IMR-90 (cell line): Measurements from ENCODE around the gene CALCOCO1. TPM values are rescaled to one million over a fixed set of nuclear protein-coding genes. Genes with fewer than 3 reads are reported as not detected.

ENCODE experiments used
- ATAC-seq: fragments of 200-7000 bp; cut with Tn5 transposase; 2 replicates; pipeline ENCODE4 v1.9.1; 2020; ENCODE audit warnings: low read depth, mild to moderate bottlenecking, moderate library complexity
- BruUV-seq: library from RNA; stranded (reverse); fragments of 400-500 nt; replicated peaks from 2 replicates; lab custom pipeline; 2021; lab: Mats Ljungman, UMichigan
- CTCF ChIA-PET: fragments of 300-600 bp; formaldehyde crosslinking; extraction: SDS; loops from one replicate; lab custom pipeline; 2021; ENCODE audit warnings: antibody characterized with exemption; lab: Yijun Ruan, JAX
- POLR2A ChIA-PET: fragments of 300-600 bp; sonication (Branson Sonifier 250); formaldehyde crosslinking; loops from one replicate; lab custom pipeline; 2022; ENCODE audit warnings: antibody characterized with exemption; ENCODE audit not compliant: unreplicated experiment; lab: Charles Lee
- DNase-seq: peaks from one replicate; pipeline ENCODE4 v3.0.0; 2013
- H2AFZ ChIP-seq: replicated peaks from 2 replicates; pipeline ENCODE3; 2013; ENCODE audit warnings: low read length, mild to moderate bottlenecking; ENCODE audit not compliant: poor library complexity
- H2AK5ac ChIP-seq: 2 replicates; pipeline ENCODE4 v1.6.1; 2013; ENCODE audit warnings: low read depth, low read length, inconsistent platforms
- H2AK9ac ChIP-seq: replicated peaks from 2 replicates; pipeline ENCODE3; 2013; ENCODE audit warnings: mild to moderate bottlenecking, low read depth, low read length, moderate library complexity; ENCODE audit not compliant: poor library complexity
- H2BK120ac ChIP-seq: 2 replicates; pipeline ENCODE4 v1.6.1; 2013; ENCODE audit warnings: low read depth, low read length, inconsistent platforms
- H2BK15ac ChIP-seq: 3 replicates; pipeline ENCODE4 v1.6.1; 2013; ENCODE audit warnings: low read depth, low read length, inconsistent platforms
- H2BK20ac ChIP-seq: 2 replicates; pipeline ENCODE4 v1.6.1; 2013; ENCODE audit warnings: low read depth, mild to moderate bottlenecking, inconsistent platforms, low read length, moderate library complexity
- H2BK5ac ChIP-seq: 2 replicates; pipeline ENCODE4 v1.6.1; 2013; ENCODE audit warnings: mild to moderate bottlenecking, low read depth, low read length, inconsistent platforms; ENCODE audit not compliant: poor library complexity, severe bottlenecking
- H3K14ac ChIP-seq: replicated peaks from 2 replicates; pipeline ENCODE4 v1.6.1; 2013; ENCODE audit warnings: low read depth, low read length, inconsistent platforms
- H3K18ac ChIP-seq: 2 replicates; pipeline ENCODE4 v1.6.1; 2013; ENCODE audit warnings: low read depth, low read length, control low read depth
- H3K23ac ChIP-seq: 2 replicates; pipeline ENCODE4 v1.6.1; 2013; ENCODE audit warnings: low read depth, low read length, inconsistent platforms
- H3K27ac ChIP-seq: 2 replicates; pipeline ENCODE4 v1.5.1; 2013; ENCODE audit warnings: mild to moderate bottlenecking, control low read depth, low read length; ENCODE audit not compliant: insufficient read depth
- H3K27me3 ChIP-seq: 2 replicates; pipeline ENCODE4 v1.6.1; 2013; ENCODE audit warnings: low read length; ENCODE audit not compliant: control insufficient read depth, insufficient read depth
- H3K36me3 ChIP-seq: 2 replicates; pipeline ENCODE4 v1.6.1; 2013; ENCODE audit warnings: low read length, mixed read lengths; ENCODE audit not compliant: control insufficient read depth, insufficient read depth
- H3K4ac ChIP-seq: 2 replicates; pipeline ENCODE4 v1.6.1; 2013; ENCODE audit warnings: low read depth, low read length, inconsistent platforms
- H3K4me1 ChIP-seq: 2 replicates; pipeline ENCODE4 v1.6.1; 2013; ENCODE audit warnings: low read length, mixed read lengths; ENCODE audit not compliant: control insufficient read depth, insufficient read depth
- H3K4me2 ChIP-seq: 2 replicates; pipeline ENCODE4 v1.6.1; 2013; ENCODE audit warnings: low read depth, mild to moderate bottlenecking, control low read depth, low read length, moderate library complexity
- H3K4me3 ChIP-seq: 2 replicates; pipeline ENCODE4 v1.5.1; 2013; ENCODE audit warnings: low read depth, mild to moderate bottlenecking, control low read depth, low read length, moderate library complexity; ENCODE audit not compliant: insufficient read depth
- H3K56ac ChIP-seq: 2 replicates; pipeline ENCODE4 v1.6.1; 2013; ENCODE audit warnings: low read length, inconsistent platforms; ENCODE audit not compliant: insufficient read depth; ENCODE audit errors: extremely low read depth
- H3K79me1 ChIP-seq, 2 experiments: 2 replicates each; pipeline ENCODE4 v1.6.1; 2013; ENCODE audit warnings: low read length in 2 of 2, inconsistent platforms in 1 of 2, low read depth in 1 of 2
- H3K9ac ChIP-seq: 2 replicates; pipeline ENCODE4 v1.6.1; 2013; ENCODE audit warnings: low read depth, low read length, control low read depth
- H3K9me1 ChIP-seq: 2 replicates; pipeline ENCODE4 v1.6.1; 2013; ENCODE audit warnings: low read length, inconsistent platforms; ENCODE audit not compliant: insufficient read depth
- H3K9me3 ChIP-seq: 2 replicates; pipeline ENCODE4 v1.6.1; 2013; ENCODE audit warnings: low read length; ENCODE audit not compliant: control insufficient read depth, insufficient read depth
- H4K20me1 ChIP-seq: 2 replicates; pipeline ENCODE4 v1.6.1; 2013; ENCODE audit warnings: low read length, inconsistent platforms; ENCODE audit not compliant: insufficient read depth
- H4K5ac ChIP-seq: 2 replicates; pipeline ENCODE4 v1.6.1; 2013; ENCODE audit warnings: mild to moderate bottlenecking, low read depth, low read length, control low read depth
- H4K8ac ChIP-seq, 2 experiments: 2 replicates each; pipeline ENCODE4 v1.6.1; 2013; ENCODE audit warnings: low read depth in 2 of 2, low read length in 2 of 2, control low read depth in 1 of 2, inconsistent platforms in 1 of 2
- H4K91ac ChIP-seq: 2 replicates; pipeline ENCODE4 v1.6.1; 2013; ENCODE audit warnings: low read depth, low read length, inconsistent platforms; ENCODE audit not compliant: insufficient read depth
- POLR2A ChIP-seq: IDR thresholded peaks from 2 replicates; pipeline ENCODE4 v1.6.1; 2012; ENCODE audit warnings: mild to moderate bottlenecking, low read depth, low read length
- RCOR1 ChIP-seq: IDR thresholded peaks from 2 replicates; pipeline ENCODE4 v1.6.1; 2012; ENCODE audit warnings: mild to moderate bottlenecking, low read length, improper control_type of control experiment; ENCODE audit not compliant: insufficient replicate concordance
- RFX5 ChIP-seq: IDR thresholded peaks from 2 replicates; pipeline ENCODE4 v1.8.0; 2012; ENCODE audit warnings: low read depth, mild to moderate bottlenecking, low read length, moderate library complexity
- WGBS, 2 experiments: methylation state at CpG; one replicate each; pipeline versions ENCODE4 v1.1.5 to v1.1.7; 2013; ENCODE audit warnings: missing lambda C conversion rate in 2 of 2; ENCODE audit not compliant: insufficient read length in 1 of 2; ENCODE audit errors: extremely low coverage in 2 of 2; 5-methylcytosine and 5-hydroxymethylcytosine counted together
- dilution Hi-C: fragments of 300-500 bp; cut with HindIII; formaldehyde crosslinking; loops from one replicate; pipeline ENCODE4 v1.14.3; 2018; ENCODE audit warnings: low sequenced_read_pairs; ENCODE audit not compliant: unreplicated experiment
- in situ Hi-C: fragments of 300-500 bp; cut with MboI; formaldehyde crosslinking; loops from 3 replicates; pipeline ENCODE4 v1.14.3; 2019; ENCODE audit warnings: low sequenced_read_pairs, inconsistent platforms, mixed read lengths
- intact Hi-C: fragments of 100-400 bp; cut with micrococcal nuclease; formaldehyde crosslinking; loops from 2 replicates; pipeline ENCODE4 v1.10.0; 2022
- polyA plus RNA-seq, 3 experiments: library from polyadenylated mRNA; depleted of rRNA; stranded (reverse); fragments of >200 nt; gene quantifications; 2 replicates each; pipeline ENCODE4 v1.2.3, GENCODE V29; 2012; ENCODE audit warnings: low replicate concordance in 1 of 3
- total RNA-seq: library from RNA; depleted of rRNA; stranded (reverse); fragments of >200 nt; gene quantifications from 2 replicates; pipeline ENCODE4 v1.2.3, GENCODE V29; 2012

CALCOCO1 gene
- total and polyA plus RNA-seq, 2 of the 4 experiments (the other 2 are of a cell fraction) = 156 to 169 TPM

GRCh38 chr12:53756300-53757100 lies 29.2 kb upstream of the CALCOCO1 start:
- H4K8ac ChIP-seq = peak overlapping the region; percentile 23 to 63; a peak in 2 of 4 replicates
- H3K4me3 ChIP-seq = no peak overlapping the region
- H3K56ac ChIP-seq = no peak overlapping the region
- no peak overlapping the region for H3K27ac ChIP-seq
- dilution Hi-C loops (no loop called here), in situ Hi-C loops (no loop called here), intact Hi-C loops (loop anchor here (5.0 kb wide), 1 partner anchor 451 kb away; no protein-coding TSS in a partner anchor)
- peak overlapping the region; percentile 3; the same call in 1 of the 3 replicates for H2BK15ac ChIP-seq
- H3K4me1 ChIP-seq = peaks cover 2% of the 10 kb centered on the region
- peak overlapping the region; percentile 59 for H3K4me2 ChIP-seq
- WGBS, 2 experiments = 100% methylated on average over 2 of the region's 5 CpGs; no CpG with 5 or more reads in 1 of the 2 experiments
- peaks cover 2% of the 10 kb centered on the region for H3K9me3 ChIP-seq
- H2AK9ac ChIP-seq = no peak overlapping the region
- peaks cover 73% of the 10 kb centered on the region for H3K27me3 ChIP-seq
- no peaks in the 10 kb centered on the region for H3K36me3 ChIP-seq
- H4K5ac ChIP-seq = peak overlapping the region; percentile 43
- TF ChIP-seq POLR2A (no peak), RFX5 (no peak), RCOR1 (no peak)
- H4K91ac ChIP-seq = peak overlapping the region; percentile 52; the same call in 1 of the 2 replicates
- DNase-seq (no peak), ATAC-seq (no peak)
- H3K4ac ChIP-seq = no peak overlapping the region
- ChIA-PET CTCF (interaction anchor here (1.0 to 2.4 kb wide), 2 partner anchors 10 to 13 kb away, joined by 3 to 14 read pairs; no protein-coding TSS in a partner anchor), POLR2A (no interaction called here)
- H3K9me1 ChIP-seq = no peaks in the 10 kb centered on the region
- no peaks in the 10 kb centered on the region for H4K20me1 ChIP-seq
- H3K18ac ChIP-seq = no peak overlapping the region
- H2BK120ac ChIP-seq = no peak overlapping the region
- no peak overlapping the region for H2AK5ac ChIP-seq
- H3K79me1 ChIP-seq = no peaks in the 10 kb centered on the region
- no peak overlapping the region for H3K23ac ChIP-seq
- peak overlapping the region; percentile 27 for H2AFZ ChIP-seq
- no peak overlapping the region for H2BK5ac ChIP-seq
- no TSS peak for BruUV-seq
- no peak overlapping the region for H3K9ac ChIP-seq
- no peak overlapping the region for H2BK20ac ChIP-seq
- no peak overlapping the region; the same call in 1 of the 2 replicates for H3K14ac ChIP-seq
